ENCODE results near the gene CA14.
"Not testable (repeated sequence)": the region's sequence is repeated elsewhere in the genome, so short reads cannot be mapped to it uniquely, and the experiment has no call there.

The CA14 gene

GRCh38 chr1:150233359-150234308 is 23.9 kb upstream of the CA14 start:
- TF ChIP-seq CTCF (IDR thresholded peaks at IDR 0.05; ENCODE audit: control insufficient read depth, insufficient read depth, low read depth, low read length, missing control alignments), result no peak
- DNase-seq (ENCODE audit: low read depth), result no peak
- peak overlapping the region; percentile 64 for H3K4me3 ChIP-seq (ENCODE audit: control insufficient read depth, low read depth, low read length)

- DNase-seq (ENCODE audit: low read depth), result no peak
- no peak for TF ChIP-seq CTCF (IDR thresholded peaks at IDR 0.05; ENCODE audit: control insufficient read depth, insufficient read depth, low read depth, low read length, missing control alignments)
- peak overlapping the region; percentile 64 for H3K4me3 ChIP-seq (ENCODE audit: control insufficient read depth, low read depth, low read length)
Measured at GRCh38 chr1:150234309-150234565, 23.3 kb upstream of the CA14 start.

GRCh38 chr1:150234566-150235293 is 22.8 kb upstream of the CA14 start:
- no peak for DNase-seq (ENCODE audit: low read depth)
- peak overlapping the region; percentile 64 for H3K4me3 ChIP-seq (ENCODE audit: control insufficient read depth, low read depth, low read length)
- no peak for TF ChIP-seq CTCF (IDR thresholded peaks at IDR 0.05; ENCODE audit: control insufficient read depth, insufficient read depth, low read depth, low read length, missing control alignments)

GRCh38 chr1:150235294-150235851 is 22.2 kb upstream of the CA14 start:
- DNase-seq (ENCODE audit: low read depth), result no peak
- H3K4me3 ChIP-seq (ENCODE audit: control insufficient read depth, low read depth, low read length), result peak overlapping the region; percentile 64
- TF ChIP-seq CTCF (IDR thresholded peaks at IDR 0.05; ENCODE audit: control insufficient read depth, insufficient read depth, low read depth, low read length, missing control alignments), result no peak

- H3K4me3 ChIP-seq (ENCODE audit: control insufficient read depth, low read depth, low read length), result peak within 1 kb of the TSS; percentile 64
- no peak for TF ChIP-seq CTCF (IDR thresholded peaks at IDR 0.05; ENCODE audit: control insufficient read depth, insufficient read depth, low read depth, low read length, missing control alignments)
- peak; percentile 99 for DNase-seq (ENCODE audit: low read depth)
Measured at GRCh38 chr1:150235852-150236613, 21.5 kb upstream of the CA14 start, which contains the start of gene ANP32E. TSS of gene ANP32E (minus strand) at chr1:150236112. CDS start at chr1:150235786, 326 bp downstream.

GRCh38 chr1:150236614-150237100 is 20.9 kb upstream of the CA14 start:
- DNase-seq (ENCODE audit: low read depth), result no peak
- no peak for TF ChIP-seq CTCF (IDR thresholded peaks at IDR 0.05; ENCODE audit: control insufficient read depth, insufficient read depth, low read depth, low read length, missing control alignments)
- H3K4me3 ChIP-seq (ENCODE audit: control insufficient read depth, low read depth, low read length), result peak overlapping the region; percentile 64

GRCh38 chr1:150237176-150237575 is 20.4 kb upstream of the CA14 start:
- not testable (repeated sequence) for DNase-seq (ENCODE audit: low read depth); H3K4me3 ChIP-seq (ENCODE audit: control insufficient read depth, low read depth, low read length)
